Lung (tissue), 12 donors: Measurements from ENCODE around the gene WFDC9. TPM values are rescaled to one million over a fixed set of nuclear protein-coding genes. Genes with fewer than 3 reads are reported as not detected.

Experiments used
- ATAC-seq: fragments of 200-7000 bp; cut with Tn5 transposase; one replicate; pipeline ENCODE4 v1.9.1; 2020; ENCODE audit warnings: moderate number of reproducible peaks; ENCODE audit not compliant: insufficient read depth, low FRiP score
- DNase-seq, 3 donors: peaks; one replicate each; pipeline ENCODE4 v3.0.0-alpha.2; 2013 to 2017
- H3K27ac ChIP-seq, 2 donors: one replicate each; pipeline ENCODE4 v1.5.1; 2013; ENCODE audit warnings: mild to moderate bottlenecking in 2 of 2, moderate library complexity in 2 of 2, control low read depth in 1 of 2, inconsistent platforms in 1 of 2, low read depth in 1 of 2, low read length in 1 of 2
- H3K27me3 ChIP-seq, 3 donors: one replicate each; pipeline ENCODE4 v1.5.1; 2013; ENCODE audit warnings: low read length in 2 of 3; ENCODE audit not compliant: control insufficient read depth in 3 of 3, insufficient read depth in 3 of 3
- H3K36me3 ChIP-seq, 4 donors: one replicate each; pipeline ENCODE4 v1.5.1; 2013; ENCODE audit warnings: low read length in 4 of 4, mild to moderate bottlenecking in 1 of 4, moderate library complexity in 1 of 4; ENCODE audit not compliant: control insufficient read depth in 4 of 4, insufficient read depth in 4 of 4
- H3K4me1 ChIP-seq, 5 donors: one replicate each; pipeline ENCODE4 v1.5.1; 2013; ENCODE audit warnings: low read length in 5 of 5, mild to moderate bottlenecking in 2 of 5, moderate library complexity in 1 of 5; ENCODE audit not compliant: control insufficient read depth in 5 of 5, insufficient read depth in 5 of 5
- H3K4me3 ChIP-seq: one replicate; pipeline ENCODE4 v1.5.1; 2013; ENCODE audit warnings: mild to moderate bottlenecking, control low read depth, moderate library complexity
- H3K9ac ChIP-seq, 2 donors: one replicate each; pipeline ENCODE4 v1.5.1; 2013; ENCODE audit warnings: low read length in 2 of 2, control low read depth in 1 of 2; ENCODE audit not compliant: insufficient read depth in 1 of 2
- H3K9me3 ChIP-seq, 4 donors: one replicate each; pipeline ENCODE4 v1.5.1; 2013; ENCODE audit warnings: low read length in 3 of 4, mild to moderate bottlenecking in 1 of 4, moderate library complexity in 1 of 4; ENCODE audit not compliant: control insufficient read depth in 4 of 4, insufficient read depth in 3 of 4
- WGBS, 2 donors: extraction: QIAGEN DNeasy Blood & Tissue Kit; methylation state at CpG; one replicate each; pipeline ENCODE4 v1.1.7; 2013; 5-methylcytosine and 5-hydroxymethylcytosine counted together
- polyA plus RNA-seq, 2 donors: library from polyadenylated mRNA; stranded (reverse); fragments of 200-250 nt; gene quantifications; one replicate each; pipeline ENCODE4 v1.2.1, GENCODE V29; 2013
- total RNA-seq, 2 donors: library from RNA; depleted of rRNA in 1 of 2; stranded (reverse); fragments of >200 nt in 1 of 2; gene quantifications; one replicate each; pipeline ENCODE4 v1.2.1, GENCODE V29; 2014 to 2021
- TF ChIP-seq, protein P1 (sequence below): IDR thresholded peaks from 2 replicates; pipeline ENCODE4 v1.5.1; 2012; ENCODE audit warnings: mild to moderate bottlenecking; ENCODE audit errors: control extremely low read depth, extremely low read depth
- donor health status: control.
- donor health status: control.
- donor health status: Bipolar disorder and iron deficiency.
- donor health status: healthy.
- donor health status: DM: yes; HTN: yes; CAD: no.

WFDC9 gene
- total and polyA plus RNA-seq, 4 donors = not detected

DNA sequence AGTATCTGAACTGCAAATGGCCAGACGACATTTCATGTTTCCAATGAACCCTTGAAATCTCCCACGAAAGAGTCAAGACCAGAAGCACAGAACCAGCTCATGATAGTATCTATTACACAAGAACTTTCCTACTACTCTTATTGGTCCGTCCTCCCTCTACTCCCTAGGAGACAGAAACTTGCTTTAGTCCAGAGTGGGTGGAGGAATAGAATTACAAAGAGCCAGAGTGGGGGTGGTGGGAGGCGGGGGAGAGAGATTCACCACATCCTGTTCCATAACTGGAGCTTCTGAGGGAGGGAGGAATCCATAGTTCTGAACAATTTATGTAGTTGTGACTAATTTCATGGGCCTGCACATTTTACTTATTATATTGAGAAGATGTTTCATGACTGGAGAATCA is 20.0 kb downstream of the WFDC9 start:
- Histone ChIP-seq H3K4me1 (no peaks in the 10 kb centered on the region), H3K27me3 (no peaks in the 10 kb centered on the region), H3K9me3 (peaks cover 0 to 8% (median 0%) of the 10 kb centered on the region in 4 donors), H3K9ac (no peak overlapping the region), H3K36me3 (no peaks in the 10 kb centered on the region), H3K27ac (no peak overlapping the region), H3K4me3 (no peak overlapping the region)
- 69 to 84% methylated on average over 4 of the region's 4 CpGs for WGBS, 2 donors
- TF ChIP-seq, protein P1, sequence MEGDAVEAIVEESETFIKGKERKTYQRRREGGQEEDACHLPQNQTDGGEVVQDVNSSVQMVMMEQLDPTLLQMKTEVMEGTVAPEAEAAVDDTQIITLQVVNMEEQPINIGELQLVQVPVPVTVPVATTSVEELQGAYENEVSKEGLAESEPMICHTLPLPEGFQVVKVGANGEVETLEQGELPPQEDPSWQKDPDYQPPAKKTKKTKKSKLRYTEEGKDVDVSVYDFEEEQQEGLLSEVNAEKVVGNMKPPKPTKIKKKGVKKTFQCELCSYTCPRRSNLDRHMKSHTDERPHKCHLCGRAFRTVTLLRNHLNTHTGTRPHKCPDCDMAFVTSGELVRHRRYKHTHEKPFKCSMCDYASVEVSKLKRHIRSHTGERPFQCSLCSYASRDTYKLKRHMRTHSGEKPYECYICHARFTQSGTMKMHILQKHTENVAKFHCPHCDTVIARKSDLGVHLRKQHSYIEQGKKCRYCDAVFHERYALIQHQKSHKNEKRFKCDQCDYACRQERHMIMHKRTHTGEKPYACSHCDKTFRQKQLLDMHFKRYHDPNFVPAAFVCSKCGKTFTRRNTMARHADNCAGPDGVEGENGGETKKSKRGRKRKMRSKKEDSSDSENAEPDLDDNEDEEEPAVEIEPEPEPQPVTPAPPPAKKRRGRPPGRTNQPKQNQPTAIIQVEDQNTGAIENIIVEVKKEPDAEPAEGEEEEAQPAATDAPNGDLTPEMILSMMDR = no peak
- ATAC-seq (no peak), DNase-seq (no peak)

DNA sequence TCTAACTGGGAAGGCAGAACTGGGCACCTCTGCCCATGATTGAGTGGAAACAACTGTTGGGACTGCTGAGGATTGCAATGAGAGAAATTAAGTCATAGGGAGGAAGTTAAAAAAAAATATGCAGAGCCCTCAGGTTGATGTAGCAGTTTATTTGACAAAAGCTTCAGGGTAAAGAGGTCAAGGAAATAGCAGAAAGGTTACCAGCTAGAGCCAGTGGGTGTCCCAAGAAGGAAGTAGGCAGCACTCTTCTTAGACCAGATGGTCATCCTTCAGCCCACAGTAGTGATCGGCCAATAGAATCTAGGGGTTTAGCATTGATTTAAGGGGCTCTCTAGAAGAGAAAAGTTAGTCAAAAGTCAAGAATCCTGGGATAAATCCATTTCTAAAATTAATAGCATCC is 23.3 kb downstream of the WFDC9 start:
- no peak for ATAC-seq
- TF ChIP-seq, protein P1 = no peak
- 95 to 100% methylated on average over 1 of the region's 1 CpG for WGBS, 2 donors

DNA sequence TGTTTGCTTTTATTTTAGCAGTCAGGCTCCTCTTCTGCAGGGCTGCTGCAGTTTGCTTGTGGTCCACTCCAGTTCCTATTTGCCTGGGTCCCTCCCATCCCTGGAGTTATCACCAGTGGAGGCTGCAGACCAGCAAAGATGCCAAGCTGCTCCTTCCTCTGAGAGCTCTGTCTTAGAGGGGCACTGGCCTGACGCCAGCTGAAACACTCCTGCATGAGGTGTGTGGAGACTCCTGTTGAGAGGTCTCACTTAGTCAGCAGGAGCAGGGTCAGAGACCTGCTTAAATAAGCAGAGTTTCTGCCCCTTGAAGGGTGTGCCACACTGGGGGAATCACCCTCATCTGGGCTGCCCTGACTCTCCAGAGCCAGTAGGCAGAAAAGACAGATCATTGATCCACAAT is 35.8 kb downstream of the WFDC9 start:
- TF ChIP-seq, protein P1 = no peak
- DNase-seq (no peak), ATAC-seq (no peak)
- 38 to 83% methylated on average over 1 of the region's 1 CpG for WGBS, 2 donors
- H3K4me3 ChIP-seq = no peak overlapping the region
- no peaks in the 10 kb centered on the region for H3K27me3 ChIP-seq
- H3K36me3 ChIP-seq = no peaks in the 10 kb centered on the region
- H3K4me1 ChIP-seq = no peaks in the 10 kb centered on the region
- no peak overlapping the region for H3K27ac ChIP-seq
- no peak overlapping the region for H3K9ac ChIP-seq
- peaks cover 0 to 5% (median 0%) of the 10 kb centered on the region in 4 donors for H3K9me3 ChIP-seq

More for the DNA sequence above, 23.3 kb downstream of the WFDC9 start:
- H3K4me1 ChIP-seq = no peaks in the 10 kb centered on the region
- H3K9me3 ChIP-seq = peaks cover 0 to 8% (median 0%) of the 10 kb centered on the region in 4 donors
- H3K4me3 ChIP-seq = no peak overlapping the region
- no peak overlapping the region for H3K9ac ChIP-seq
- no peaks in the 10 kb centered on the region for H3K27me3 ChIP-seq
- DNase-seq = no peak
- H3K27ac ChIP-seq = no peak overlapping the region
- H3K36me3 ChIP-seq = no peaks in the 10 kb centered on the region

DNA sequence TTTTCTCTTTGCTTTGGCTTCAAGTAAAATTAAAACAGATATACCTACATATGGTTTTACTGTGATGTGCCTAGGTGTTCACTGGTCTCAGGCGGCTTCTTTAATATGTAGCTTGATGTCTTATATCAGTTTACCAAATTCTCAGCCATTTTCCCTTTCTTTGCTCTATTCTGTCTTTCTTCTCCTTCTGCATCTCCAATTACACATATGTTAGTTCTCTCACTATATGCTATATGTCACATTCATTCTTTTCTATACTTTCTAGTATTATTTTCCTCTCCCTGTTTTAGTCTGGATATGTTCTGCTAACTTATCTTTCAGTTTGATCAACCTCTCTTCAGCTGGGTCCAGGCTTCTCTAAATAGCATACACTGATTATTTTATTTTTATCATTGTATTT is 37.6 kb downstream of the WFDC9 start:
- no peak overlapping the region for H3K27ac ChIP-seq
- no peaks in the 10 kb centered on the region for H3K4me1 ChIP-seq
- H3K36me3 ChIP-seq = no peaks in the 10 kb centered on the region
- no peak overlapping the region for H3K9ac ChIP-seq
- peaks cover 0 to 5% (median 0%) of the 10 kb centered on the region in 4 donors for H3K9me3 ChIP-seq
- no peak overlapping the region for H3K4me3 ChIP-seq
- ATAC-seq = no peak
- TF ChIP-seq, protein P1 = no peak
- DNase-seq = no peak
- no peaks in the 10 kb centered on the region for H3K27me3 ChIP-seq
- 56 to 97% methylated on average over 1 of the region's 1 CpG for WGBS, 2 donors
